ENCODE data around the gene COMP.

Gene COMP

GRCh38 chr19:18771328-18772242 is 19.5 kb downstream of the COMP start:
- Histone ChIP-seq H3K4me1 (ENCODE audit: insufficient read depth, poor library complexity, severe bottlenecking) (peaks cover 10% of the 10 kb centered on the region), H3K36me3 (ENCODE audit: low read depth) (no peaks in the 10 kb centered on the region), H3K27ac (ENCODE audit: poor library complexity, severe bottlenecking) (no peak overlapping the region), H3K4me3 (ENCODE audit: severe bottlenecking) (no peak overlapping the region), H3K27me3 (ENCODE audit: insufficient read depth, poor library complexity, severe bottlenecking) (no peaks in the 10 kb centered on the region), H3K9me3 (ENCODE audit: severe bottlenecking) (no peaks in the 10 kb centered on the region)
- DNase-seq (ENCODE audit: low spot score), result no peak
- TF ChIP-seq CTCF (IDR thresholded peaks at IDR 0.05; ENCODE audit: poor library complexity, severe bottlenecking), result peak; percentile 25
- no peak for ATAC-seq (ENCODE audit: low read depth)

GRCh38 chr19:18770663-18771327 is 20.3 kb downstream of the COMP start:
- H3K4me3 ChIP-seq (ENCODE audit: severe bottlenecking), result no peak overlapping the region
- no peak for DNase-seq (ENCODE audit: low spot score)
- H3K4me1 ChIP-seq (ENCODE audit: insufficient read depth, poor library complexity, severe bottlenecking), result peaks cover 10% of the 10 kb centered on the region
- H3K27ac ChIP-seq (ENCODE audit: poor library complexity, severe bottlenecking), result no peak overlapping the region
- H3K36me3 ChIP-seq (ENCODE audit: low read depth), result no peaks in the 10 kb centered on the region
- H3K27me3 ChIP-seq (ENCODE audit: insufficient read depth, poor library complexity, severe bottlenecking), result no peaks in the 10 kb centered on the region
- ATAC-seq (ENCODE audit: low read depth), result no peak
- TF ChIP-seq CTCF (IDR thresholded peaks at IDR 0.05; ENCODE audit: poor library complexity, severe bottlenecking), result no peak
- no peaks in the 10 kb centered on the region for H3K9me3 ChIP-seq (ENCODE audit: severe bottlenecking)

GRCh38 chr19:18769989-18770528 is 21.0 kb downstream of the COMP start:
- no peak for ATAC-seq (ENCODE audit: low read depth)
- Histone ChIP-seq H3K36me3 (ENCODE audit: low read depth) (no peaks in the 10 kb centered on the region), H3K4me3 (ENCODE audit: severe bottlenecking) (no peak overlapping the region), H3K9me3 (ENCODE audit: severe bottlenecking) (no peaks in the 10 kb centered on the region), H3K27me3 (ENCODE audit: insufficient read depth, poor library complexity, severe bottlenecking) (no peaks in the 10 kb centered on the region), H3K27ac (ENCODE audit: poor library complexity, severe bottlenecking) (no peak overlapping the region), H3K4me1 (ENCODE audit: insufficient read depth, poor library complexity, severe bottlenecking) (peaks cover 13% of the 10 kb centered on the region)
- DNase-seq (ENCODE audit: low spot score), result no peak
- TF ChIP-seq CTCF (IDR thresholded peaks at IDR 0.05; ENCODE audit: poor library complexity, severe bottlenecking), result no peak

- H3K27me3 ChIP-seq (ENCODE audit: insufficient read depth, poor library complexity, severe bottlenecking), result no peaks in the 10 kb centered on the region
- ATAC-seq (ENCODE audit: low read depth) (no peak), DNase-seq (ENCODE audit: low spot score) (no peak)
- H3K36me3 ChIP-seq (ENCODE audit: low read depth), result no peaks in the 10 kb centered on the region
- H3K4me1 ChIP-seq (ENCODE audit: insufficient read depth, poor library complexity, severe bottlenecking), result peaks cover 21% of the 10 kb centered on the region
- no peak overlapping the region for H3K27ac ChIP-seq (ENCODE audit: poor library complexity, severe bottlenecking)
- H3K4me3 ChIP-seq (ENCODE audit: severe bottlenecking), result no peak overlapping the region
- no peak for TF ChIP-seq CTCF (IDR thresholded peaks at IDR 0.05; ENCODE audit: poor library complexity, severe bottlenecking)
- no peaks in the 10 kb centered on the region for H3K9me3 ChIP-seq (ENCODE audit: severe bottlenecking)
Measured at GRCh38 chr19:18768997-18769891, 21.9 kb downstream of the COMP start.
